GM18526 (cell line): ENCODE measurements around the gene ATP6V0E1.

Experiments
- POLR2A ChIP-seq: IDR thresholded peaks from 3 replicates; pipeline ENCODE4 v1.6.1; 2011; ENCODE audit not compliant: insufficient read length; ENCODE audit errors: extremely low read depth

The ATP6V0E1 gene

GRCh38 chr5:172983542-172984243, at the start of gene ATP6V0E1:
Gene ATP6V0E1 (plus strand): TSS chr5:172983771. CDS start chr5:172983861, 90 bp downstream.
- peak; percentile 91 for TF ChIP-seq POLR2A

GRCh38 chr5:172935096-172935495, 48.5 kb upstream of the ATP6V0E1 start:
- TF ChIP-seq POLR2A, result no peak

GRCh38 chr5:172936401-172936800, 47.2 kb upstream of the ATP6V0E1 start:
- TF ChIP-seq POLR2A, result no peak

- no peak for TF ChIP-seq POLR2A
Measured at GRCh38 chr5:172939071-172939470, 44.5 kb upstream of the ATP6V0E1 start.

GRCh38 chr5:172939611-172940267, 43.8 kb upstream of the ATP6V0E1 start:
- no peak for TF ChIP-seq POLR2A

GRCh38 chr5:172940268-172941066, 43.1 kb upstream of the ATP6V0E1 start:
- no peak for TF ChIP-seq POLR2A

GRCh38 chr5:172941067-172941516, 42.5 kb upstream of the ATP6V0E1 start:
- no peak for TF ChIP-seq POLR2A

GRCh38 chr5:172942556-172942955, 41.0 kb upstream of the ATP6V0E1 start:
- TF ChIP-seq POLR2A, result no peak

- TF ChIP-seq POLR2A, result no peak
Measured at GRCh38 chr5:172943283-172943841, 40.2 kb upstream of the ATP6V0E1 start.

GRCh38 chr5:172943906-172944305, 39.7 kb upstream of the ATP6V0E1 start:
- no peak for TF ChIP-seq POLR2A

- no peak for TF ChIP-seq POLR2A
Measured at GRCh38 chr5:172944741-172945140, 38.8 kb upstream of the ATP6V0E1 start.

- no peak for TF ChIP-seq POLR2A
Measured at GRCh38 chr5:172945151-172945550, 38.4 kb upstream of the ATP6V0E1 start.

- TF ChIP-seq POLR2A, result no peak
Measured at GRCh38 chr5:172946146-172946545, 37.4 kb upstream of the ATP6V0E1 start.

GRCh38 chr5:172949426-172949825, 34.1 kb upstream of the ATP6V0E1 start:
- TF ChIP-seq POLR2A, result no peak

GRCh38 chr5:172950176-172950965, 33.2 kb upstream of the ATP6V0E1 start:
- TF ChIP-seq POLR2A, result no peak
